Measurements from ENCODE around the gene HOXB7.

HOXB7 gene

GRCh38 chr17:48564188-48565021, 46.4 kb downstream of the HOXB7 start:
- no peak for DNase-seq

GRCh38 chr17:48563867-48564187, 47.0 kb downstream of the HOXB7 start:
- no peak for DNase-seq

GRCh38 chr17:48563385-48563838, 47.4 kb downstream of the HOXB7 start:
- DNase-seq = no peak

GRCh38 chr17:48562934-48563333, 47.9 kb downstream of the HOXB7 start:
- DNase-seq = no peak

GRCh38 chr17:48561884-48562810, 48.7 kb downstream of the HOXB7 start:
- DNase-seq = no peak

- no peak for DNase-seq
These were observed 50.7 kb downstream of the HOXB7 start for GRCh38 chr17:48559840-48560817.

GRCh38 chr17:48559122-48559839, 51.5 kb downstream of the HOXB7 start:
- no peak for DNase-seq

- no peak for DNase-seq
These were observed 52.0 kb downstream of the HOXB7 start for GRCh38 chr17:48558831-48559121.

GRCh38 chr17:48558057-48558830, 52.6 kb downstream of the HOXB7 start:
- DNase-seq = no peak
